GM18907 (cell line): Measurements from ENCODE around the gene WDR82.
"Not testable (repeated sequence)": the region's sequence is repeated elsewhere in the genome, so short reads cannot be mapped to it uniquely, and the experiment has no call there.

Experiments
- ATAC-seq: cut with Tn5 transposase; IDR thresholded peaks from one replicate; pipeline ENCODE4 v1.9.1; 2021; ENCODE audit warnings: mild to moderate bottlenecking, moderate library complexity; ENCODE audit not compliant: unreplicated experiment

The WDR82 gene

DNA sequence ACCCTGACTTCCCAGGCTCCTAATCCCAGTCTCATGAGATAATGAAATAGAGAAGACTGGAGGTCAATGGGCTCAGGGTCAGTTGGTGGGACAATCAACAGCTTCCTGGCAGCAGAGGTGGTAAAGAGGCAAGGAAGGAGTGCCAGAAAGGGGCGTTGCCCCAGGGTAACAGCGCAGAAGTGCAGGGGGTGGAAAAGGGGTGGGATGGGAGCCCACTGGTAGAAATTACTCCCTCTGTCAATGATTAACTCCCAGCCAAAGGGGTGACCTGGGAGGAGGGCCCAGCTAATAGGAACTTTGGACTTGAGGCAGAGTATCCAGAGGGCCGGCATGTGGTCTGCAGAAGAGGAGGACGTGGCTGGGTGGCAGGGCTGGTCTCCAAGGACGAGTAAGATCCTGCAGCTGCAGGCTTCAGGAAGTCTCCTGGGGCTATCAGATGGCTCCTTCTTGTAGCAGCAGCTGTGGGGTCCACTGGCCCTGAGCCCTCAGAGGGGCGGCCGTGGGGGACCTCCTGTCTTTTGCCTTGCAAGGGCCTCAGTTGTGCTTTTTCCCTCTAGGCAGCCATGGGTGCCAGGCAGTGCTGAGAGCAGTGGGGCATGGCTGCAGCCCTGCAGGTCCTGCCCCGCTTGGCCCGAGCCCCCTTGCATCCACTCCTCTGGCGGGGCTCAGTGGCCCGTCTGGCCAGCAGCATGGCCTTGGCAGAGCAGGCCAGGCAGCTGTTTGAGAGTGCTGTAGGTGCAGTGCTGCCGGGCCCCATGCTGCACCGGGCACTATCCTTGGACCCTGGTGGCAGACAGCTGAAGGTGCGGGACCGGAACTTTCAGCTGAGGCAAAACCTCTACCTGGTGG lies 11.5 kb upstream of the WDR82 start:
- no peak for ATAC-seq

DNA sequence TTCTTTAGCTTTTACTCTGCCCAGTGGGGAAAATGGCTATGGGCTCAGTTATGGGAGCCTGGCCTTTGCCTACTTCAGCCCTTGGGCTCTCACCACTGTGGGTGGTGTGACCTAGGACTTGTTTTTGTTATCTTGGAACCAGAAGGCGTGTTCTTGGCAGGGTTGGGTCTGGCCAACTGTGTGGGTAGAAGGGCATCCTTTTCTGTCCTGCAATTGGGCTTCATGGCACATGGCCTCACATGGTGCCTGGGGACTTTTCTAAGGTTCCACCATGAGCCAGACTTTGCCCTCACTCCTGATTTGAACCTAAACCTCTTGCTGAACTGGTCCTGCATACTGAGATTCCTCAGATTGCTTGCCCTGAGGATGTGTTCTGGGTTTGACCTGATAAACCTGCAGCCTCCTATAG lies 10.9 kb upstream of the WDR82 start:
- no peak for ATAC-seq

DNA sequence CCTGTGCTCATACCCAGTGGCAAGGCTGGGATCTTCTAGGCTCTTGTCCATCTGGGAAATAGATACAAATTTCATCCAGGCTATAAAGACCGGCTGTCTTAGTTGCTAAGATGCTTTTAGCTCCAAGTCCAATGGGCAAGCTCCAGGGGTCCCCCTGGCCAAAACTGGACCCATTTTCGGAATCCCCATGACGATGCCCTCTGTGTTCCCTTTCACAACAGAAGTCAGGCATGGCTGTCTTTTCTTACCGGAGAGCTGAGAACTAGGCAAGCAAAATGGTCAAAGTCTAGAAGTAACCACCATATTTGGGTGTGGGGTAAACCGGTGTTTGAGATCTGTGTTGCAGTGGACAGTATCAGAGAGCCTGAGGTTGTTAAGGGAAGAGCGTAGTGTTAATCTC lies 10.2 kb upstream of the WDR82 start:
- no peak for ATAC-seq

DNA sequence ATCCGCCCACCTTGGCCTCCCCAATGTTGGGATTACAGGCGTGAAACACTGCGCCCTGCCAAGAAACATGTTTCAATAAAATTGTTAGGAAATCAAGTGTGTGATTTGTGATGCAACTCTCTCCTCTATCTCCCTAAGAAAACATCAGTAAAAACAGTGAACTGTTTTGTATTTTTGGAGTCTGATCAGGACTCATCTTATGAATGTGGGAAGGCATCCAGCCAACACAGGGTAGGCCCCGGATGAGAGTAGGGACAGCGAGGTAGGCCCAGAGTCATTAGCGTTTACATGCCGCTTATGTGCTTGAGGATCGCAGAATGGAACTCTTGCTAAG lies 8.3 kb upstream of the WDR82 start:
- ATAC-seq = no peak

DNA sequence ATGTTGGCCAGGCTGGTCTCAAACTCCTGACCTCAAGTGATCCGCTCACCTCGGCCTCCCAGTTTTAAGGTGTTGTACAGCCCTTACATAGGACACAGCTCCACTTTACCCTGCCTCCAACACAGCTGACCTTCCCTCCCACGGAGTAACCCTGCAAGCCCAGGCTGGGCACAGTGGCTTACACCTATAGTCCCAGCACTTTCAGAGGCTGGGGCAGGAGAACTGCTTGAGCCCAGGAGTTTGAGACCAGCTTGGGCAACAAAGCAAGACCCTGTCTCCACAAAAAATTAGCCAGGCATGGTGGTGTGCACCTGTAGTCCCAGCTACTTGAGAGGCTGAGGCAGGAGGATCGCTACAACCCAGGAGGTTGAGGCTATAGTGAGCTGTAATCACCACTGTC lies 5.6 kb upstream of the WDR82 start:
- not testable (repeated sequence) for ATAC-seq

DNA sequence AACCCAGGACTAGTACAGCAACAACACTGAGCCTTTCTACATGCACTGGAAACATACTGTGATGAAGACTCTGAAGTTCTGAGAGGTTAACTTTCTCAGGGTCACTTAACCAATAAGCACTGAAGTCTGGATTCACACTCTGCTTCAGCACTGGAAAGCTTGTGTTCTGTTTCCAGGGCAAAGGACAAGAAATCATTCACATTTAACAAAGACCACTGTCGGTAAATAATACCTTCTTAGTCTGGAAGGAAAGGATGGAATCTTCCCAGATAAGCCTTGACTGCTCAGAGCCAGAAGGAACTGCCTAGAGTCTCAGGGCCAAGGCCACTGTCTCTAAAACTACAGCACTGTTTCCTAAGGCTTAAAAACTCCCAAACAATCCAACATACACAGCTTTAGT lies 4.9 kb upstream of the WDR82 start:
- ATAC-seq = no peak

DNA sequence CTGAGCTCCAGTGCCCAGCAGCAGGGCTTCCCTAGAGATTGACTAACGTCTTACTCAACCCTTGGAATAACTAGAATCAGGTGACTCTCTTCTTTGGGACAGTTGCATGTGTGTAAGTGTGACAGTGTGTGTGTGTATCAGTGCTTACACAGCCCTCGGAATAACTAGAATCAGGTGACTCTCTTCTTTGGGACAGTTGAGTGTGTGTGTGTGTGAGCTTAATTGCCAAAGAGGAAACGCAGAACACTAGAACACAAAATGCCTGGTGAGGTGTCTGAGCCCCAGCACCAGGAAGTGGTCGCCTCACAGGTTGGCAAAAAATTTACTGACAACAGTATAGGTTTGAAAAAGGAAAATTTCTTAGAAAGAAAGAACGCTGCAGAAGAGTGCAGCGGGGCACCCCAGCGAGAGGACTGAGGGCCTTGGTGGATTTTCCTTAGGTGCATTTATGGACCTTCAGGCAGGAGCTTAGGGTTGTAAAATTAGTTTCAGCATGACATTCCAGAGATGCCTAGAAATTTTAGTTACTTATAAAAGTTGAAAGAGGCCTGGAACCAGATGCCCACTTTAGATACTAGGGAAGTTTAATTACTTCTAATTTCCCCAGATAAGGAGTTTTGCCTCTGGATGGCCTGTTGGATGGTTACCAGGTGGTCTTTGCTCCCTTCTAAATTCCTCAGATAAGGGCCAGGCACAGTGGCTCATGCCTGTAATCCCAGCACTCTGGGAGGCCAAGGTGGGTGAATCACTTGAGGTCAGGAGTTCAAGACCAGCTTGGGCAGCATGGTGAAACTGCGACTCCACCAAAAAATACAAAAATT lies 3.7 kb upstream of the WDR82 start:
- ATAC-seq = no peak

DNA sequence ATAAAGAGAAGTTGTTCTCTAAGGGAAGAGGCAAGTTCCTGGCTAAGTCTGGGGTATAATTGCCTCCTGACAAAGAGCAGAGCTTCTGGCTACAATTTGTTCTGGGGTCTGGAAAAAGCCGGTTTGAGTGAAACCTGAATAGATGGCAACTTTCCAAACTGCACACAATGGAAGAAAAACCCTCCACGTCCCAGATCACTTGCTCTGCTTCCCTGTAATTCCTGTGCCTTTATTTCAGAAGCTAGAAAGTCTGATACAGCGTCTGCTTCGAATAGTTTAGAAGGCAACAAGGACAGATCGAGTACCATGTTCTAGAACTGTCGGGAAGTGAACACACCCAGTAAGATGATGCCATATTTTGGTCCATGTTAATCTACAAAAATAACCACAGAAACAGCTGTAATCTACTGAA lies 1.6 kb upstream of the WDR82 start:
- no peak for ATAC-seq

DNA sequence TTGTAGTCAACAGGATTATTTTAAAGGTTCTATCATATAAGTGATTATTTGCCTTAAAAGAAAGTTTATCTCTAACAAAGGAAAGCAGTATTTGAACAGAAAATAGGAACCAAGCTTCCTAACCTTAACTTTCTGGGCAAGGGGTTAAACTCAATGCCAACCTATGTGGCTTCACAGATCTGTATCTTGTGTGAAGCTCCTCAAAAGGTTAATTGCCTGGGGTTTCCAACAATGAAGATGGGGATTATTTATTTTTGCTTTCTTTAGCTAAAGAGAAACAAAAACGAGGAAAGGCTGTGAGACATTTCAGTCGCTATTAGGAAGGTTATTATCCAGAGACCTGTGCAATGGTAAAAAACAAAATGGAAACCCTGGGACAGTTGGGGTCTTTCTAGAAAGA lies 1.1 kb upstream of the WDR82 start:
- no peak for ATAC-seq

DNA sequence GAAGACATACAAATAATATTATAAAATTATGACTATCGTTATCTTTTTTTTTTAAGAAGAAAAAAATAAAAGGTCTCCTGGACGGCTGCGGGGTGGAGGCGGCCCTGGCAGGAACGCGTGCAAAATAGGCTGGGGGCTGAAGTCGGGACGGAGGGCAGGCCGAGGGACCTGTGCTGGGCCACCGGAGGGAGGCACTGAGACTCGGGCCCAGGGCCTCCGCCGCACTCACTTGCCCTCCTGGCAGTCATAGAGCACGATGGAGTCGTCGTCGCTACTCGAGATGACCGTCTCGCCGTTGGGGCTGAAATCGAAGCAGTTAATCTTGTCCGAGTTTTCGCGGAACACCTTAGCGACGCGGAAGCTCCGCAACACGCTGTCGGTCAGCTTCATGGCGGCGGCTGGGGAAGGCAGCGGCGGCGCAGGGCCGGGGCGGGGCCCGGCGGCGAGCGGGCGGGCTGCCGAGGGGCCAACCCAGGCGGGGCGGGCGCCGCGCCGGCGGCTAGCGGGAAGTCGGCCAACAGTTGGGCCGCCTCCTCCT lies 408 bp downstream of the WDR82 start:
- peak; percentile 65 for ATAC-seq

DNA sequence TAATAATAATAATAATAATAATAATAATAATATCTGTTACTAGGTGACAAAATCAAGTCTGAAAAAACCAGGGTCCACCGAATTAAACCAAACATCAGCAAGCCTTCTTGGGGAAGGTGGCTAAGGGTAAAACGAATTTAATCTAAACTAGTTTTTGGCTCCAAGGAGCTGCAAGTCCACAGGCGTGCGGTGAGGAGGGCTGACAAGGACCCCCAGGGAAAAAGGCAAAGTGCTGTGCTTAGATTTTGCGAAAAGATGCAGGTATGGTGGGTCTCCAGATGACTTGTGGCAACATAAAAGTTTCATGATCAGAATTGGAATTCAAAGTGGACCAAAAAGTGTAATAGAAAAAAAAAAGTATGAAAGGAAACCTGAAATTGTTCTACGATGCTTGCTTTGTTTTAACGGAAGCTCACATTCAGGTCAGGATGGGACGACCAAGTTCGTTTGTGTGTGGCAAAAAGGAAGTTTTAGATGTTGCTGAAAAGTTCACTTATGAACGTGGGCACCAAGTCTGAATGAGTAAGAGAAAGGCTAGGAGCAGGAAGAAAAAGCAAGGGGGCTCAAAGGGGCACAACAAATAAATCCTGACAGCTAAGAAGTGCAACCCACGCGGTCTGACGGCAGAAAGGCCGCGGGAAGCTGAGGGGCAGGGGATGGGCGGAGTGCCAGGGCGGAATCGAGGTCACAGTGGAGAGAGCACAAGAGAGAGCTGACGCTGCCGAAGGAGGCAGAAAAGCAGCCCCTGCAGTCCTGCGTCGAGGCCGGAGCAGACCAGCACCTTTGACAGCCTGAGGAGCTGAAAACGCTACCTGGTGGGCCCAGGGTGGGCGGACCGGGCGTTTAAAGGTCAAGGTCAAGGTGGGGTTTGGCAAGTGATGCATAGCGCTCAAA lies 1.1 kb downstream of the WDR82 start:
- ATAC-seq = peak; percentile 32

DNA sequence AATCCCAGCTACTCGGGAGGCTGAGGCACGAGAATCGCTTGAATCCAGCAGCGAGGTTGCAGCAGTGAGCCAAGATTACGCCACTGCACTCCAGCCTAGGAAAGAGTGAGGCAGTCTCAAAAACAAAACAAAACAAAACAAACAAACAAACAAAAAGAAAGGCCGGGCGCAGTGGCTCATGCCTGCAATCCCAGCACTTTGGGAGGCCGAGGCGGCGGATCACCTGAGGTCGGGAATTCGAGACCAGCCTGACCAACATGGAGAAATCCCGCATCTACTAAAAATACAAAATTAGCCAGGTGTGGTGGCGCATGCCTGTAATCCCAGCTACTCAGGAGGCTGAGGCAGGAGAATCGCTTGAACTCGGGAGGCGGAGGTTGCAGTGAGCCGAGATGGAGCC lies 3.7 kb downstream of the WDR82 start:
- ATAC-seq = not testable (repeated sequence)

DNA sequence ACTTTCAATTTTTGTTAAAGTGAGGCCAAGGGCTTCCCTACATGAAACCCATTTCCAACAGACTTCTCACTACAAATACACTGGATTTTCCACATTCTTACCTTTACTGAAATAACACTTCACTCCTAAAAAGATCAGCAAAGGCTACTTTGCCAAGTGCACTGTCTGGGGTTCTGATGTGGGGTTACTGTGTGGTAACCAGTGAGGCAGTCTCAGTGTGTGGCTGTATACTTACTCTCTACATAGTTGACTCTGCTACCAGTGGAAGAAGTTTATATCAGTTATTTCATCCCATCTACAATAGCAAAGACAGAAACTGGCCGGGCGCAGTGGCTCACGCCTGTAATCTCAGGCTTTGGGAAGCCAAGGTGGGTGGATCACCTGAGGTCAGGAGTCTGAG lies 5.6 kb downstream of the WDR82 start:
- no peak for ATAC-seq

DNA sequence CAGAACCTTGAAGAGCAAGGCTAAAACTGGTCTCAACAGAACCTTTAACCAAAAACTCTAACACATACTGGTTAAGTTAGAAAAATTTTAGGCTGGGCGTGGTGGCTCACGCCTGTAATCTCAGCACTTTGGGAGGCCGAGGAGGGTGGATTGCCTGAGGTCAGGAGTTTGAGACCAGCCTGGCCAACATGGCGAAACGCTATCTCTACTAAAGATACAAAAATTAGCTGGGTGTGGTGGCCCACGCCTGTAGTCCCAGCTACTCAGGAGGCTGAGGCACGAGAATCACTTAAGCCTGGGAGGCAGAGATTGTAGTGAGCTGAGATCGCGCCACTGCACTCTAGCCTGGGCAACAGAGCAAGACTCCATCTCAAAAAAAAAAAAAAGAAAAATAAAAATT lies 6.3 kb downstream of the WDR82 start:
- ATAC-seq = not testable (repeated sequence)

DNA sequence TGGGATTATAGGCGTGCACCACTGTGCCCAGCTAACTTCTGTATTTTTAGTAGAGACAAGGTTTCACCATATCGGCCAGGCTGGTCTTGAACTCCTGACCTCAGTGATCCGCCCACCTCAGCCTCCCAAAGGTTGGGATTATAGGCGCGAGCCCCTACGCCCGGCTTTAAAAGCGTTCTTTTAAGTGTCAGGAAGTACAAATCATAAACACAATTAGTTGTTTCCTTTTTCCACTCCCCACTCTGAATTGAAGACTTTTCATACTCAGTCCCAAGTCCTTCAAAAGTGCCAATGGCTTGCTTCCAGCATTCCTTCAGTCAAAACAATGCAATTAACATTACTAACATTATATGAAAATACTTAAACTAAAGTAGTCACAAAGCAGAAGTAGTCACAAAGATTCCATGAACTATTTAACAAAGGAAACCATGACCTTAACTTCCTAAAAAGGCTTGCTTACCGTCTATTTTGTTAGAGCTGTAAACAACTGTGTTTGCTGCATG lies 8.1 kb downstream of the WDR82 start:
- ATAC-seq = no peak

DNA sequence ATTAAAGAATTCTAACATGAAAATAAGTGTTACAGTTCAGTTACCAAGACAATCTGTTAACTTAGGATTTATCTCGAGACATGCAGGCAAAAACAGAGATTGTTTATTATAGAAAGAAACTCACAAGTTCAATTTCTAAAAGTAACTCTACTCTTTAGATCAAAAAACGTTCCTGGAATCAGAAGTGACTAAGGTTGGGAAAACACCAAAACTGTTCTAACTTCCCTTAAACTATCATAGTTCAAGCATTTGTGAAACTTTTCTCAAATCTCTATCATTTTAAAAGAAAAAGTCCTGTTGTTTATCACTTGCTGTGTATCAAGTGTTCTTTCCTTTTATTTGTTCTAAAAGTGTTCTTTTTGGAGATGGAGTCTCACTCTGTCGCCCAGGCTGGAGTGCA lies 8.7 kb downstream of the WDR82 start:
- ATAC-seq = no peak

DNA sequence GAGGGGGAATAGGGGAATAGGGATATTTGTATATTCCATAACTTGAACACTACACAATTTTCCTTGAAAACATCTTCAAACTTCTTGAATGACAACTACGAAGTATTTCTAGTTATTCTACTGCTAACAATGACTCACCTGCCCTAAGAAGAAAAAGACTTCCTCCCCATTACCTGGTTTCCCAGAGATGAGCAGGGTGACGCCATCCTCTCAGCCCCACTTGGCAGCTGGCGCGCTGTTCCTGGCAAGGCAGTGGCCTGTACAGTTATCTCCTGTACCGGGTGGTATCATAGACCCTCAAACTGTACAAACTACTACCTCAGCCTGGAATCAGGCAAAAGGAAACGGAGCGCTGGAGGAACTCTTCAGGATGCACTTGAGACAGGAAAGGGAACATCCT lies 10.4 kb downstream of the WDR82 start:
- ATAC-seq = no peak

DNA sequence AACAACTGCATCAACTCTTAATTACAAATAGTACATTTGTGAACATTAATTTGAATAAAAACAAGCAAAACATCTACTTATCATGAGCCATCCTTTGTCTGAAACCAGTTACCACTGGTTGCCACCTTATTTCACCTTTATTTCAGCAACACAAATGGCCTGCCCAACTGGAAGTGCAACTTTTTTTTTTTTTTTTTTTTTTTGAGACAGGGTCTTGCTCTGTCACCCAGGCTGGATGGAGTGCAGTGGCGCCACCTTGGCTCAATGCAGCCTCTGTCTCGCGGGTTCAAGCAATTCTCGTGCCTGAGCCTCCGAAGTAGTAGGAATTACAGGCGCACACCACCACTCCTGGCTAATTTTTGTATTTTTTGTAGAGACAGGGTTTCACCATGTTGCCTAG lies 13.1 kb downstream of the WDR82 start:
- ATAC-seq = no peak

DNA sequence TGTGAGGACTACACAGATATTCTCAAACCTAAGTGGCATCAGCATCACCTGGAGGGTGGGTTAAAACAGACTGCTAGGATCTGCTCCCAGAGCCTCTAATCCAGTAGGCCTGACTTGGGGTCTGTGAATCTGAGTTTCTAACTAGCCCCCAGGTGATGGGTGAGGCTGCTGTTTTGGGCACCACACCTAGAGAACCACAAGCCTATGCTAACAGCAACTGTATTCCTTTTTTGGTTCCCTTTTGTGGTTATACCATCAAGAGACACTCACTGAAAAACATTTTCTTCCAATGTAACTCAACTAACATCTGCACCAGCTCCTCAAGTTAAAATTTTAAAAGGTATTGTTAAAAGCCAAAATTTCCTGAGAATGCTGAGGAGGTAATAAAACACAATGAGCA lies 16.0 kb downstream of the WDR82 start:
- no peak for ATAC-seq

DNA sequence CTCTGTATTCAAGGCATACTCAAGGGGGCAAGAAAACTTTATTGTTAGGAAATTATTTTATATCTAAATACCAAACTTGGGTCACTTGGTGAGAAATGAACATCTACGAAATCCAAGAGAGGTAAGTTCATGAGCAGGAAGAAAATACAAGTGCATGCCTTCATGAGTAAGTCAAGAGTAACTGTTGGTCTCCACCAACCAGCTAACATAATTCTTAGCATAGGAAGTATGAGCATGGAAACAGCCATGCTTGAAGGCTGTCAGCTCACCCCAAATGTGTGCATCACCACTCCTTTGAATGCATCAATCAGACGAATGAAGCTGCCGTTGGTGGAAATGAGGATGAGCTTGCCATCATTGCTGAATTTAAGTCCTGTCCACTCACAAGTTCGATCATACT lies 19.0 kb downstream of the WDR82 start:
- ATAC-seq = no peak

DNA sequence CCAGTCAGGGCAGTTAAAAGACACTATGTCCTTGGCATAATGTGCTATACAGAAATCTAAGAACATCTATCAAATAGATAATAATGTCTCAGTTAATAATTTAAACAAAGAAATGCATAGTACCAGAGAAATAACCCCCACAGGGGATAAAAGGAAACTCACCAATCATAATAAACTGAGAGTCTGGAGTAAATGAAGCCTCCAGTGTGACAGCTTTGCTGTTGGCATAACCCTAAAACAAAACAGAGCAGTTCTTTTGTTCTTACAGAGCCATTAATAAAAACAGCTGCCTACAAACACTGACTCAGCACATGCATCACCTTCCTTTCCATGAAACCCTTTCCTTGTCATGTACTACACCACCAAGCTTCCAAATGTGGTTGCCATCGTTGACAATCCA lies 19.4 kb downstream of the WDR82 start:
- no peak for ATAC-seq
